Spleen (tissue), 7 donors: Measurements from ENCODE around the gene PSMG3.

Experiments used
- CTCF ChIP-seq, 11 experiments: fragments of 200-600 bp in 7 of 11; fragments of 450-650 bp in 4 of 11; sonication (generic) in 4 of 11; IDR thresholded peaks in 8 of 11; conservative IDR thresholded peaks in 3 of 11; 1 replicate in 7 of 11; 2 replicates in 4 of 11; pipeline versions ENCODE4 v1.4.0 to v1.8.0; 2016 to 2021; ENCODE audit warnings: antibody characterized with exemption in 11 of 11, inconsistent platforms in 4 of 11, mild to moderate bottlenecking in 1 of 11
- POLR2AphosphoS5 ChIP-seq, 3 donors: sonication (generic); formaldehyde crosslinking; IDR thresholded peaks; one replicate each; pipeline ENCODE4 v1.5.1; 2017; ENCODE audit warnings: antibody characterized with exemption in 3 of 3
- donor health status: DM: no; HTN: no; CAD: no; lungs with moderate emphysema.
- donor health status: DM: no; HTN: no; CAD: no.
- donor health status: DM: no; HTN: no; CAD: no.

DNA sequence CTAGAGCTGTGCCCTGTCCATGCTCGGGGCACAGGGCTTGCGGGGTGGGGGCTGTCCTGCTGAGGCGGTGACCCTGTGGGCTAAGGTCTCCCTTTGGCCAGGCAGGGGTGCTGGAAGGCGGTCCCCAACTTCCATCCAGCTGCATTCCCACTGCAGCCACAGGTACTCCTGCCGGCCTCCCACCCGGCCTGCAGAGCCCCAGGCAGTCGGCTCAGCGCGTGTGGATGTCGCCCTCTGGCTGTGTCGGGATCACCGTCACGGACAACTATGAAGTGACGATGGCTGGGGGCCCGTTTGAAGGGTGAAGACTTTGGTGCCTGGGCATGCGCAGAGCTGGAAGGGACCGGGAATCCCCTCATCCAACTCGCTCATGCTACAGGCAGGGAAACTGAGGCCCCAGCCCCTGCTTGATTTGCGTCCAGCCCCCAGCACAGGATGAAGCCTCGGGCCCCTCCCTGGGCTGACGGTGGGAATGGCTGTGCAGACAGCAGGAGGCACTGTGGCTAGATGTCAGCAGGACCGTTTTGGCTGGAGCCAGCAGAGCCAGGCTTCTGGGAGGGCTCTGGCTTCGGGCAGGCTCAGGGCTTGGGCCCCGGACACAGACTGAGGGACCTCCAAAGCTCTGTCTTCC is 11.5 kb downstream of the PSMG3 start:
- TF ChIP-seq CTCF (IDR thresholded peaks at IDR 0.05 in 8 of 11, conservative IDR thresholded peaks at IDR 0.05 in 3 of 11), result peak in 1 of 11 experiments; percentile 11
- TF ChIP-seq POLR2AphosphoS5 (IDR thresholded peaks at IDR 0.05), result no peak
